ENCODE data around the gene ZNF169. TPM values are rescaled to one million over a fixed set of nuclear protein-coding genes. Genes with fewer than 3 reads are reported as not detected.
A peak's percentile ranks its signal among the peaks of the same experiment; 100 is the strongest.

ZNF169 gene
- total RNA-seq (ENCODE audit: unreplicated experiment): 4.9 TPM
- long read RNA-seq: 0 reads

GRCh38 chr9:94259077-94259862 lies at the start of gene ZNF169:
TSS of gene ZNF169 (plus strand) at chr9:94259298. CDS start at chr9:94278813, 19,515 bp downstream.
- Mint-ChIP-seq H3K27me3 (ENCODE audit: unreplicated experiment) (peaks cover 3% of the 10 kb centered on the region), H3K4me1 (ENCODE audit: unreplicated experiment) (peaks cover 4% of the 10 kb centered on the region), H3K4me3 (ENCODE audit: unreplicated experiment) (peak within 1 kb of the TSS; percentile 100), H3K9me3 (ENCODE audit: unreplicated experiment) (no peaks in the 10 kb centered on the region), H3K27ac (ENCODE audit: unreplicated experiment) (peak within 1 kb of the TSS; percentile 66), H3K36me3 (ENCODE audit: low read depth, unreplicated experiment) (no peaks in the 10 kb centered on the region)
- peak; percentile 87 for DNase-seq (ENCODE audit: low spot score)
- TF ChIP-seq, protein P1, sequence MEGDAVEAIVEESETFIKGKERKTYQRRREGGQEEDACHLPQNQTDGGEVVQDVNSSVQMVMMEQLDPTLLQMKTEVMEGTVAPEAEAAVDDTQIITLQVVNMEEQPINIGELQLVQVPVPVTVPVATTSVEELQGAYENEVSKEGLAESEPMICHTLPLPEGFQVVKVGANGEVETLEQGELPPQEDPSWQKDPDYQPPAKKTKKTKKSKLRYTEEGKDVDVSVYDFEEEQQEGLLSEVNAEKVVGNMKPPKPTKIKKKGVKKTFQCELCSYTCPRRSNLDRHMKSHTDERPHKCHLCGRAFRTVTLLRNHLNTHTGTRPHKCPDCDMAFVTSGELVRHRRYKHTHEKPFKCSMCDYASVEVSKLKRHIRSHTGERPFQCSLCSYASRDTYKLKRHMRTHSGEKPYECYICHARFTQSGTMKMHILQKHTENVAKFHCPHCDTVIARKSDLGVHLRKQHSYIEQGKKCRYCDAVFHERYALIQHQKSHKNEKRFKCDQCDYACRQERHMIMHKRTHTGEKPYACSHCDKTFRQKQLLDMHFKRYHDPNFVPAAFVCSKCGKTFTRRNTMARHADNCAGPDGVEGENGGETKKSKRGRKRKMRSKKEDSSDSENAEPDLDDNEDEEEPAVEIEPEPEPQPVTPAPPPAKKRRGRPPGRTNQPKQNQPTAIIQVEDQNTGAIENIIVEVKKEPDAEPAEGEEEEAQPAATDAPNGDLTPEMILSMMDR (IDR thresholded peaks at IDR 0.05; ENCODE audit: unreplicated experiment): no peak

GRCh38 chr9:94210616-94211603 lies 48.2 kb upstream of the ZNF169 start:
- TF ChIP-seq, protein P1 (IDR thresholded peaks at IDR 0.05; ENCODE audit: unreplicated experiment): no peak
- Mint-ChIP-seq H3K4me3 (ENCODE audit: unreplicated experiment) (no peak overlapping the region), H3K36me3 (ENCODE audit: low read depth, unreplicated experiment) (no peaks in the 10 kb centered on the region), H3K27ac (ENCODE audit: unreplicated experiment) (no peak overlapping the region), H3K4me1 (ENCODE audit: unreplicated experiment) (peaks cover 6% of the 10 kb centered on the region), H3K9me3 (ENCODE audit: unreplicated experiment) (peaks cover 5% of the 10 kb centered on the region), H3K27me3 (ENCODE audit: unreplicated experiment) (peaks cover 1% of the 10 kb centered on the region)
- no peak for DNase-seq (ENCODE audit: low spot score)

DNA sequence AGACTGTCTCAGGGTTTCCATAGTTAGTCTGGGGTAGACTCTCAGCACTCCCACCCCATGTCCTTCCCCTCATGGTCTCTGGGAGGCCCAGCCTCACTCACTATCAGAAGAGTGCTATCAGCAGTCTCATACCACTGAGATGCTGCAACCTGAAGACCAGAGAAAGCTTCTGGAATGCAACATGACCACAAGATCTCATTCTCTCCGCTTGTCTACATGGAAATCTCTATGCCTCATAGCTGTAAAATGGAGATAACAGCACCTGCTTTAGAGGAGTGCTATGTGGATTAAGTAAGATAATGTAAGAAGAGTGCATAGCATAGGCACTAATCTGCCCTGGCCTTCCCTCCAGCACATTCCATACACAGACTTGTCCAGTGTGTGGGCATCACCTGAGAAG lies 47.0 kb upstream of the ZNF169 start:
- TF ChIP-seq, protein P1 (IDR thresholded peaks at IDR 0.05; ENCODE audit: unreplicated experiment): no peak
- Mint-ChIP-seq H3K4me3 (ENCODE audit: unreplicated experiment) (no peak overlapping the region), H3K27me3 (ENCODE audit: unreplicated experiment) (peaks cover 1% of the 10 kb centered on the region), H3K27ac (ENCODE audit: unreplicated experiment) (no peak overlapping the region), H3K9me3 (ENCODE audit: unreplicated experiment) (peaks cover 5% of the 10 kb centered on the region), H3K4me1 (ENCODE audit: unreplicated experiment) (peaks cover 6% of the 10 kb centered on the region), H3K36me3 (ENCODE audit: low read depth, unreplicated experiment) (no peaks in the 10 kb centered on the region)
- no peak for DNase-seq (ENCODE audit: low spot score)

DNA sequence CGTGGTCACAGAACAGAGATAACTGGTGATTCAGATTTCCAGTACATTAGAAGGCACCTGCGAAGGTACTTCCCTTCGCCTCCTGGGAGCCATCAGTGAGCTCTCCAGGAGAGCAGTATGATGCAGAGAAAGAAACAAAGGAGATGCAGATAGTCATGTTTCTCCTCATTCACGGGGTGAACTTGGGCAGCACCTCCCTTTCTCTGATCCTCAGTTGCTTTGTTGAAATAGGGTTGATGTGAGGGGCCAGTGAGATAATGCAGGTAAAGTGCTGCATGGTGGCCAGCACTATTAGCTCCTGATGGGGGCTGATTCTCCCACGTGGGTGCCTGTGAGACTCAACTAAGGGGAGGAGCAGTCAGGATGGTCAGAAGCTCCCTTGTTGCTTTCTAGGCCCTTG lies 46.6 kb upstream of the ZNF169 start:
- TF ChIP-seq, protein P1 (IDR thresholded peaks at IDR 0.05; ENCODE audit: unreplicated experiment): no peak
- Mint-ChIP-seq H3K4me1 (ENCODE audit: unreplicated experiment) (peaks cover 6% of the 10 kb centered on the region), H3K4me3 (ENCODE audit: unreplicated experiment) (no peak overlapping the region), H3K27ac (ENCODE audit: unreplicated experiment) (no peak overlapping the region), H3K9me3 (ENCODE audit: unreplicated experiment) (peaks cover 2% of the 10 kb centered on the region), H3K36me3 (ENCODE audit: low read depth, unreplicated experiment) (no peaks in the 10 kb centered on the region), H3K27me3 (ENCODE audit: unreplicated experiment) (peaks cover 1% of the 10 kb centered on the region)
- no peak for DNase-seq (ENCODE audit: low spot score)

Data from endothelial cell (in vitro differentiated cells).